ENCODE data around the gene PYROXD2. TPM values are rescaled to one million over a fixed set of nuclear protein-coding genes. Genes with fewer than 3 reads are reported as not detected.

Gene PYROXD2
- total and polyA plus RNA-seq, 2 of the 8 experiments (the other 6 are each of a cell fraction or from before 2014, with no cell fraction given) = 3.2 to 5.4 TPM

DNA sequence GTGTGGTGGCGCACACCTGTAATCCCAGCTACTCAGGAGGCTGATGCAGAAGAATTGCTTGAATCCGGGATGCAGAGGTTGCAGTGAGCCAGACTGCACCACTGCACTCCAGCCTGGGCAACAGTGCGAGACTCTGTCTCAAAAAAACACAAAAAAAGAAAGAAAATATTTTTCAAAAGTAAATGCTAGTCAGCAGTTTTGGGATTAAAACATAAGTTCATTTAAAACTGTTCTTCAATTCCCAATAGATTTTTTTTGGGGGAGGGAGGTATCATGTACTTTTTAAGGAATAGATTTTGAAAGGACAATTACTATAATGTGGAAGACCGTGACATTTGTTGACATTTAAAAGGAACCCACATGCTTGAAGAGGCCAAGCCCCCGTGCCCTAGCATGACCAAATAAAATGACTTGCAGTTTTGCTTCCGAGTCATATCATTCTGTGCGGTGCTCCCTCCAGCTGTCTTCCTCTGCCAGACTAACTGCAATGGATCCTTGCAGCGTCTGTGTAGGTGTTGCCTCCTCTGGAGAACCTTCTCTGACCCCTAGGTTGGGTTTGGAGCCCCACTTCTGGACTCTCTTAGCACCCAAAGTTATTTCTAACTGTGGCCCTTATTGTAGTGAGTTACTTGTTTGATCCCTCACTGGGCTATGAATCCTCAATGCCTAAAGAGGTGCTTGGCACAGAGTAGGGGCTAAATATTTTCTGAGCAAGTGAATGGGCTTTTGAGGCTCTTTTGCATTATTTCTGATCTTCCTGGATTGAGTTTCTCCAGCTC lies 49.2 kb upstream of the PYROXD2 start:
- no peak overlapping the region for H3K4me3 ChIP-seq (ENCODE audit: extremely low read depth in 1 of 4, insufficient read depth in 2 of 4, low read depth in 3 of 4, low read length in 4 of 4)
- TF ChIP-seq GTF2F1 (IDR thresholded peaks at IDR 0.05; ENCODE audit: borderline replicate concordance, low read depth, low read length) (no peak), POU5F1 (IDR thresholded peaks at IDR 0.05; ENCODE audit: low read depth, low read length) (no peak)
- H3K27me3 ChIP-seq (replicated peaks in 1 of 4; ENCODE audit: control insufficient read depth in 3 of 4, extremely low read depth in 1 of 4, insufficient read depth in 3 of 4, low read length in 3 of 4) = peaks cover 0 to 4% (median 1%) of the 10 kb centered on the region in 4 experiments; a peak in 2 of 7 replicates
- CTCF ChIA-PET (ENCODE audit: partially characterized antibody) = interaction anchor here (1.0 to 1.2 kb wide), 2 partner anchors 8 to 11 kb away, joined by 3 read pairs; no protein-coding TSS in a partner anchor
- H3K23me2 ChIP-seq (ENCODE audit: low read depth, low read length) = no peaks in the 10 kb centered on the region; the same call in 1 of the 2 replicates
- FAIRE-seq (no peak), DNase-seq (ENCODE audit: low read depth in 1 of 2, low spot score in 2 of 2) (no peak)
- H3K18ac ChIP-seq (ENCODE audit: extremely low read depth, low read length) = no peak overlapping the region
- H2BK120ac ChIP-seq (replicated peaks; ENCODE audit: low read depth, low read length) = no peak overlapping the region
- H2BK5ac ChIP-seq (ENCODE audit: low read depth, low read length) = no peak overlapping the region
- no peak overlapping the region for H2BK12ac ChIP-seq (ENCODE audit: low read depth, low read length)
- no peak overlapping the region for H3K23ac ChIP-seq (ENCODE audit: insufficient read length)
- POLR2A ChIA-PET (ENCODE audit: partially characterized antibody) = no interaction called here
- no peaks in the 10 kb centered on the region for H3K9me3 ChIP-seq (ENCODE audit: insufficient read depth in 2 of 2, low read depth in 1 of 2, low read length in 1 of 2)
- no peaks in the 10 kb centered on the region for H3K79me1 ChIP-seq (ENCODE audit: low read depth, low read length)
- no peak overlapping the region for H4K91ac ChIP-seq (replicated peaks; ENCODE audit: insufficient read length, low read length)
- no peak overlapping the region for H3K9ac ChIP-seq (replicated peaks in 1 of 4; ENCODE audit: extremely low read depth in 1 of 4, low read depth in 3 of 4, low read length in 3 of 4)
- no peak overlapping the region for H3K4me2 ChIP-seq (ENCODE audit: insufficient read depth in 1 of 2, low read depth in 2 of 2, low read length in 2 of 2)
- peaks cover 0 to 8% (median under 1%) of the 10 kb centered on the region in 4 experiments; a peak in 3 of 7 replicates for H3K4me1 ChIP-seq (replicated peaks in 1 of 4; ENCODE audit: control insufficient read depth in 3 of 4, insufficient read depth in 4 of 4, low read length in 3 of 4)
- no peaks in the 10 kb centered on the region for H4K20me1 ChIP-seq (replicated peaks in 1 of 2; ENCODE audit: control insufficient read depth in 1 of 2, insufficient read depth in 2 of 2, low read length in 2 of 2)
- H4K8ac ChIP-seq (ENCODE audit: extremely low read depth, insufficient read depth, low read length) = no peak overlapping the region
- H2BK20ac ChIP-seq (ENCODE audit: low read length) = no peak overlapping the region
- WGBS, 2 experiments (ENCODE audit: extremely low coverage in 1 of 2, insufficient coverage in 1 of 2, insufficient read length in 1 of 2, insufficient replicate concordance in 2 of 2, low coverage in 1 of 2, low lambda C conversion rate in 2 of 2, missing lambda C conversion rate in 1 of 2) = 90% methylated on average over 8 of the region's 8 CpGs; no CpG with 5 or more reads in 1 of the 2 experiments
- no peak overlapping the region for H3K4ac ChIP-seq (replicated peaks; ENCODE audit: insufficient read length, low read depth, low read length)
- no peak overlapping the region for H2AFZ ChIP-seq (ENCODE audit: low read length)
- H4K5ac ChIP-seq (ENCODE audit: insufficient read length, low read depth, low read length) = no peak overlapping the region
- H2AK5ac ChIP-seq (ENCODE audit: low read depth, low read length) = no peak overlapping the region
- no peaks in the 10 kb centered on the region for H3K79me2 ChIP-seq (ENCODE audit: control insufficient read depth in 1 of 2, insufficient read depth in 2 of 2, low read length in 2 of 2)
- no peak overlapping the region for H2BK15ac ChIP-seq (ENCODE audit: low read length)
- H3K56ac ChIP-seq (replicated peaks; ENCODE audit: insufficient read length, low read depth, low read length) = no peak overlapping the region
- H3K14ac ChIP-seq (ENCODE audit: insufficient read length) = no peak overlapping the region
- H3K36me3 ChIP-seq (ENCODE audit: control insufficient read depth in 2 of 4, insufficient read depth in 4 of 4, low read length in 3 of 4) = no peaks in the 10 kb centered on the region
- no peak overlapping the region for H3K27ac ChIP-seq (ENCODE audit: low read depth, low read length)

All from H1 (cell line).